IMR-90 (cell line): ENCODE results near the gene TNNC1. TPM values are rescaled to one million over a fixed set of nuclear protein-coding genes. Genes with fewer than 3 reads are reported as not detected.

Source experiments
- ATAC-seq: fragments of 200-7000 bp; cut with Tn5 transposase; 2 replicates; pipeline ENCODE4 v1.9.1; 2020; ENCODE audit warnings: low read depth, mild to moderate bottlenecking, moderate library complexity
- BruUV-seq: library from RNA; stranded (reverse); fragments of 400-500 nt; replicated peaks from 2 replicates; lab custom pipeline; 2021; lab: Mats Ljungman, UMichigan
- CTCF ChIA-PET: fragments of 300-600 bp; formaldehyde crosslinking; extraction: SDS; loops from one replicate; lab custom pipeline; 2021; ENCODE audit warnings: antibody characterized with exemption; lab: Yijun Ruan, JAX
- POLR2A ChIA-PET: fragments of 300-600 bp; sonication (Branson Sonifier 250); formaldehyde crosslinking; loops from one replicate; lab custom pipeline; 2022; ENCODE audit warnings: antibody characterized with exemption; ENCODE audit not compliant: unreplicated experiment; lab: Charles Lee
- DNase-seq: peaks from one replicate; pipeline ENCODE4 v3.0.0; 2013
- H2AFZ ChIP-seq: replicated peaks from 2 replicates; pipeline ENCODE3; 2013; ENCODE audit warnings: low read length, mild to moderate bottlenecking; ENCODE audit not compliant: poor library complexity
- H2AK5ac ChIP-seq: 2 replicates; pipeline ENCODE4 v1.6.1; 2013; ENCODE audit warnings: low read depth, low read length, inconsistent platforms
- H2AK9ac ChIP-seq: replicated peaks from 2 replicates; pipeline ENCODE3; 2013; ENCODE audit warnings: mild to moderate bottlenecking, low read depth, low read length, moderate library complexity; ENCODE audit not compliant: poor library complexity
- H2BK120ac ChIP-seq: 2 replicates; pipeline ENCODE4 v1.6.1; 2013; ENCODE audit warnings: low read depth, low read length, inconsistent platforms
- H2BK15ac ChIP-seq: 3 replicates; pipeline ENCODE4 v1.6.1; 2013; ENCODE audit warnings: low read depth, low read length, inconsistent platforms
- H2BK20ac ChIP-seq: 2 replicates; pipeline ENCODE4 v1.6.1; 2013; ENCODE audit warnings: low read depth, mild to moderate bottlenecking, inconsistent platforms, low read length, moderate library complexity
- H2BK5ac ChIP-seq: 2 replicates; pipeline ENCODE4 v1.6.1; 2013; ENCODE audit warnings: mild to moderate bottlenecking, low read depth, low read length, inconsistent platforms; ENCODE audit not compliant: poor library complexity, severe bottlenecking
- H3K14ac ChIP-seq: replicated peaks from 2 replicates; pipeline ENCODE4 v1.6.1; 2013; ENCODE audit warnings: low read depth, low read length, inconsistent platforms
- H3K18ac ChIP-seq: 2 replicates; pipeline ENCODE4 v1.6.1; 2013; ENCODE audit warnings: low read depth, low read length, control low read depth
- H3K23ac ChIP-seq: 2 replicates; pipeline ENCODE4 v1.6.1; 2013; ENCODE audit warnings: low read depth, low read length, inconsistent platforms
- H3K27ac ChIP-seq: 2 replicates; pipeline ENCODE4 v1.5.1; 2013; ENCODE audit warnings: mild to moderate bottlenecking, control low read depth, low read length; ENCODE audit not compliant: insufficient read depth
- H3K27me3 ChIP-seq: 2 replicates; pipeline ENCODE4 v1.6.1; 2013; ENCODE audit warnings: low read length; ENCODE audit not compliant: control insufficient read depth, insufficient read depth
- H3K36me3 ChIP-seq: 2 replicates; pipeline ENCODE4 v1.6.1; 2013; ENCODE audit warnings: low read length, mixed read lengths; ENCODE audit not compliant: control insufficient read depth, insufficient read depth
- H3K4ac ChIP-seq: 2 replicates; pipeline ENCODE4 v1.6.1; 2013; ENCODE audit warnings: low read depth, low read length, inconsistent platforms
- H3K4me1 ChIP-seq: 2 replicates; pipeline ENCODE4 v1.6.1; 2013; ENCODE audit warnings: low read length, mixed read lengths; ENCODE audit not compliant: control insufficient read depth, insufficient read depth
- H3K4me2 ChIP-seq: 2 replicates; pipeline ENCODE4 v1.6.1; 2013; ENCODE audit warnings: low read depth, mild to moderate bottlenecking, control low read depth, low read length, moderate library complexity
- H3K4me3 ChIP-seq: 2 replicates; pipeline ENCODE4 v1.5.1; 2013; ENCODE audit warnings: low read depth, mild to moderate bottlenecking, control low read depth, low read length, moderate library complexity; ENCODE audit not compliant: insufficient read depth
- H3K56ac ChIP-seq: 2 replicates; pipeline ENCODE4 v1.6.1; 2013; ENCODE audit warnings: low read length, inconsistent platforms; ENCODE audit not compliant: insufficient read depth; ENCODE audit errors: extremely low read depth
- H3K79me1 ChIP-seq, 2 experiments: 2 replicates each; pipeline ENCODE4 v1.6.1; 2013; ENCODE audit warnings: low read length in 2 of 2, inconsistent platforms in 1 of 2, low read depth in 1 of 2
- H3K9ac ChIP-seq: 2 replicates; pipeline ENCODE4 v1.6.1; 2013; ENCODE audit warnings: low read depth, low read length, control low read depth
- H3K9me1 ChIP-seq: 2 replicates; pipeline ENCODE4 v1.6.1; 2013; ENCODE audit warnings: low read length, inconsistent platforms; ENCODE audit not compliant: insufficient read depth
- H3K9me3 ChIP-seq: 2 replicates; pipeline ENCODE4 v1.6.1; 2013; ENCODE audit warnings: low read length; ENCODE audit not compliant: control insufficient read depth, insufficient read depth
- H4K20me1 ChIP-seq: 2 replicates; pipeline ENCODE4 v1.6.1; 2013; ENCODE audit warnings: low read length, inconsistent platforms; ENCODE audit not compliant: insufficient read depth
- H4K5ac ChIP-seq: 2 replicates; pipeline ENCODE4 v1.6.1; 2013; ENCODE audit warnings: mild to moderate bottlenecking, low read depth, low read length, control low read depth
- H4K8ac ChIP-seq, 2 experiments: 2 replicates each; pipeline ENCODE4 v1.6.1; 2013; ENCODE audit warnings: low read depth in 2 of 2, low read length in 2 of 2, control low read depth in 1 of 2, inconsistent platforms in 1 of 2
- H4K91ac ChIP-seq: 2 replicates; pipeline ENCODE4 v1.6.1; 2013; ENCODE audit warnings: low read depth, low read length, inconsistent platforms; ENCODE audit not compliant: insufficient read depth
- BHLHE40 ChIP-seq: fragments of 150-350 bp; IDR thresholded peaks from 2 replicates; pipeline ENCODE4 v1.6.1; 2016; ENCODE audit warnings: mild to moderate bottlenecking, low read depth, low read length
- CEBPB ChIP-seq: IDR thresholded peaks from 2 replicates; pipeline ENCODE4 v1.6.1; 2012; ENCODE audit warnings: low read depth, low read length, improper control_type of control experiment
- CHD1 ChIP-seq: IDR thresholded peaks from 2 replicates; pipeline ENCODE4 v1.6.1; 2012; ENCODE audit warnings: low read depth, low read length, improper control_type of control experiment
- MAFK ChIP-seq: IDR thresholded peaks from 2 replicates; pipeline ENCODE4 v1.6.1; 2012; ENCODE audit warnings: low read depth, low read length, improper control_type of control experiment
- MAZ ChIP-seq: IDR thresholded peaks from 2 replicates; pipeline ENCODE4 v1.6.1; 2012; ENCODE audit warnings: low read depth, mild to moderate bottlenecking, low read length, improper control_type of control experiment, moderate library complexity, borderline replicate concordance
- RAD21 ChIP-seq: IDR thresholded peaks from 2 replicates; pipeline ENCODE4 v1.6.1; 2012; ENCODE audit warnings: low read length, improper control_type of control experiment
- RCOR1 ChIP-seq: IDR thresholded peaks from 2 replicates; pipeline ENCODE4 v1.6.1; 2012; ENCODE audit warnings: mild to moderate bottlenecking, low read length, improper control_type of control experiment; ENCODE audit not compliant: insufficient replicate concordance
- RFX5 ChIP-seq: IDR thresholded peaks from 2 replicates; pipeline ENCODE4 v1.8.0; 2012; ENCODE audit warnings: low read depth, mild to moderate bottlenecking, low read length, moderate library complexity
- WGBS, 2 experiments: methylation state at CpG; one replicate each; pipeline versions ENCODE4 v1.1.5 to v1.1.7; 2013; ENCODE audit warnings: missing lambda C conversion rate in 2 of 2; ENCODE audit not compliant: insufficient read length in 1 of 2; ENCODE audit errors: extremely low coverage in 2 of 2; 5-methylcytosine and 5-hydroxymethylcytosine counted together
- dilution Hi-C: fragments of 300-500 bp; cut with HindIII; formaldehyde crosslinking; loops from one replicate; pipeline ENCODE4 v1.14.3; 2018; ENCODE audit warnings: low sequenced_read_pairs; ENCODE audit not compliant: unreplicated experiment
- in situ Hi-C: fragments of 300-500 bp; cut with MboI; formaldehyde crosslinking; loops from 3 replicates; pipeline ENCODE4 v1.14.3; 2019; ENCODE audit warnings: low sequenced_read_pairs, inconsistent platforms, mixed read lengths
- intact Hi-C: fragments of 100-400 bp; cut with micrococcal nuclease; formaldehyde crosslinking; loops from 2 replicates; pipeline ENCODE4 v1.10.0; 2022
- polyA plus RNA-seq, 3 experiments: library from polyadenylated mRNA; depleted of rRNA; stranded (reverse); fragments of >200 nt; gene quantifications; 2 replicates each; pipeline ENCODE4 v1.2.3, GENCODE V29; 2012; ENCODE audit warnings: low replicate concordance in 1 of 3
- total RNA-seq: library from RNA; depleted of rRNA; stranded (reverse); fragments of >200 nt; gene quantifications from 2 replicates; pipeline ENCODE4 v1.2.3, GENCODE V29; 2012
- TF ChIP-seq, protein P1 (sequence below): conservative IDR thresholded peaks from 2 replicates; pipeline ENCODE4 v1.5.1; 2012; ENCODE audit warnings: mild to moderate bottlenecking, low read depth, low read length, improper control_type of control experiment

Gene TNNC1
- total and polyA plus RNA-seq, 2 of the 4 experiments (the other 2 are of a cell fraction), result 1.3 to 4.6 TPM

DNA sequence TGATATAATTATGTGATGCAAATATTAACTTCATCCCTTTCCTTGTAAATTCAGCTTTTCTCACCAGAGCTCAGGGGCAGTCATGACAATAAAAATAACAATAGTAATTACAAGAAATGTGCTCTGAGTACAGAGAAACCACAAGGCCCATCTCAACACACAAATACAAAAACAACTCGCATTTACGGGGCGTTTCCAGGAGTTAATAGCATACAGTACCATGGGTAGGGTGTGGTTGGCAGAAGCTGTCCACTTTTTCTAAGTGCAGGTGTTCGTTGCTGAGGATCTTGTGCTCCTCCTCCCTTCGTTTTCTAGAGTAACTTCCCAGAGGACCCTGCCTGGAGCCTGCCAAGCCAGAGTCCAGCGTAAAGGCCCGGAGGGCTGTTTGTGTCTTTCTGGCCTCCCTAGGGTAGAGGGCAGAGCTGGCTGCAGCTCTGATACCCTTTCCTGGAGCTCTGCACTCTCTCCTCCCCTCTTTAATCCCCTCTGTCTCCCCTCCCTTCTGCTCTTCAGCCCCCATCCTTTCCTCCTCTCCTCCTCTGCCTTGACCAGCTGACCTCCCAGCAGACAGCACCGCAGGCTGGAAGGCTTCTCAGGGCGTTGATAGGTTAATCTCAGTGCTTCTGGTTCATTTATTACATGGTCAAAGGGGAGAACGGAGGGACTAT lies 20.4 kb downstream of the TNNC1 start:
- intact Hi-C loops, result no loop called here

More for the DNA sequence above, 20.4 kb downstream of the TNNC1 start:
- H3K4me3 ChIP-seq, result no peak overlapping the region
- H3K4me1 ChIP-seq, result peaks cover 12% of the 10 kb centered on the region; the same call in 1 of the 2 replicates
- ATAC-seq (no peak), DNase-seq (no peak)
- dilution Hi-C loops, result no loop called here
- no peak overlapping the region for H3K4ac ChIP-seq
- H3K79me1 ChIP-seq, result no peaks in the 10 kb centered on the region
- no peak overlapping the region for H2AK5ac ChIP-seq
- H3K27me3 ChIP-seq, result peaks cover 22% of the 10 kb centered on the region
- H3K4me2 ChIP-seq, result no peak overlapping the region
- ChIA-PET CTCF (interaction anchor here (1.3 kb wide), 1 partner anchor 13 kb away, joined by 6 read pairs; no protein-coding TSS in a partner anchor), POLR2A (no interaction called here)
- no peaks in the 10 kb centered on the region for H4K20me1 ChIP-seq
- TF ChIP-seq RCOR1 (no peak), MAZ (no peak), CHD1 (no peak), RFX5 (no peak), RAD21 (no peak), BHLHE40 (no peak), MAFK (no peak), CEBPB (no peak)
- TF ChIP-seq, protein P1, sequence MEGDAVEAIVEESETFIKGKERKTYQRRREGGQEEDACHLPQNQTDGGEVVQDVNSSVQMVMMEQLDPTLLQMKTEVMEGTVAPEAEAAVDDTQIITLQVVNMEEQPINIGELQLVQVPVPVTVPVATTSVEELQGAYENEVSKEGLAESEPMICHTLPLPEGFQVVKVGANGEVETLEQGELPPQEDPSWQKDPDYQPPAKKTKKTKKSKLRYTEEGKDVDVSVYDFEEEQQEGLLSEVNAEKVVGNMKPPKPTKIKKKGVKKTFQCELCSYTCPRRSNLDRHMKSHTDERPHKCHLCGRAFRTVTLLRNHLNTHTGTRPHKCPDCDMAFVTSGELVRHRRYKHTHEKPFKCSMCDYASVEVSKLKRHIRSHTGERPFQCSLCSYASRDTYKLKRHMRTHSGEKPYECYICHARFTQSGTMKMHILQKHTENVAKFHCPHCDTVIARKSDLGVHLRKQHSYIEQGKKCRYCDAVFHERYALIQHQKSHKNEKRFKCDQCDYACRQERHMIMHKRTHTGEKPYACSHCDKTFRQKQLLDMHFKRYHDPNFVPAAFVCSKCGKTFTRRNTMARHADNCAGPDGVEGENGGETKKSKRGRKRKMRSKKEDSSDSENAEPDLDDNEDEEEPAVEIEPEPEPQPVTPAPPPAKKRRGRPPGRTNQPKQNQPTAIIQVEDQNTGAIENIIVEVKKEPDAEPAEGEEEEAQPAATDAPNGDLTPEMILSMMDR, result no peak
- no peaks in the 10 kb centered on the region for H3K9me3 ChIP-seq
- no peak overlapping the region for H3K18ac ChIP-seq
- H2AK9ac ChIP-seq, result no peak overlapping the region
- H2BK120ac ChIP-seq, result no peak overlapping the region
- in situ Hi-C loops, result no loop called here
- no peaks in the 10 kb centered on the region for H3K9me1 ChIP-seq
- no peak overlapping the region for H3K9ac ChIP-seq
- H3K27ac ChIP-seq, result no peak overlapping the region
- no peaks in the 10 kb centered on the region for H3K36me3 ChIP-seq
- BruUV-seq, result no TSS peak
- H4K91ac ChIP-seq, result no peak overlapping the region
- no peak overlapping the region for H4K5ac ChIP-seq
- no peak overlapping the region for H2BK5ac ChIP-seq
- H3K14ac ChIP-seq, result no peak overlapping the region
- no CpG with 5 or more reads among the region's 10 CpGs for WGBS, 2 experiments
- H2BK20ac ChIP-seq, result no peak overlapping the region
- H4K8ac ChIP-seq, result no peak overlapping the region
- H2BK15ac ChIP-seq, result no peak overlapping the region
- no peak overlapping the region for H2AFZ ChIP-seq
- H3K23ac ChIP-seq, result no peak overlapping the region
- H3K56ac ChIP-seq, result no peak overlapping the region
